ENCODE measurements around the gene PBX3.

DNA sequence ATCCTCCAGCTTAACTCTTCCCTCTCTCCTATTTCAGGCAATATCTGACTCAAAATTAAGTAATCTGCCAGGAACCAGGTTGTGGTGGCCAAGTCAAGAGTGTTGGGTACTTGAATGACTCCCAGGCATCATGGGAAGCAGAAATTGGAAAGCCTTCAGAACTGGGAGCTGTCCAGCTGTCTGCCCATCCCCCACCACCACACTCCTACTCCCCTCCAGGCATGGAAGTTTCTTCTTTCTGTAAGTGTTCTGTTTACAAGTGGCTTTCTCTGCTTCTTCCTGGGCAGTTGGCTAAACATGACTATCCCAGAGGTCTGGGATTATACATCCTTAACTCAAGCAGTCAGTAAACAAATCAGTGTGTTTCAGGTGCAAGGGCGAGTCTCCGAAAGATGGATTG, 14.6 kb upstream of the PBX3 start:
- TF ChIP-seq GABPA (IDR thresholded peaks at IDR 0.05 in 1 of 2, conservative IDR thresholded peaks at IDR 0.05 in 1 of 2) (no peak), YY1 (IDR thresholded peaks at IDR 0.05) (no peak), RAD21 (IDR thresholded peaks at IDR 0.05) (no peak), JUND (IDR thresholded peaks at IDR 0.05) (no peak)
- TF ChIP-seq, protein P1, sequence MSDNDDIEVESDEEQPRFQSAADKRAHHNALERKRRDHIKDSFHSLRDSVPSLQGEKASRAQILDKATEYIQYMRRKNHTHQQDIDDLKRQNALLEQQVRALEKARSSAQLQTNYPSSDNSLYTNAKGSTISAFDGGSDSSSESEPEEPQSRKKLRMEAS (IDR thresholded peaks at IDR 0.05): no peak
- TF ChIP-seq, protein P2, sequence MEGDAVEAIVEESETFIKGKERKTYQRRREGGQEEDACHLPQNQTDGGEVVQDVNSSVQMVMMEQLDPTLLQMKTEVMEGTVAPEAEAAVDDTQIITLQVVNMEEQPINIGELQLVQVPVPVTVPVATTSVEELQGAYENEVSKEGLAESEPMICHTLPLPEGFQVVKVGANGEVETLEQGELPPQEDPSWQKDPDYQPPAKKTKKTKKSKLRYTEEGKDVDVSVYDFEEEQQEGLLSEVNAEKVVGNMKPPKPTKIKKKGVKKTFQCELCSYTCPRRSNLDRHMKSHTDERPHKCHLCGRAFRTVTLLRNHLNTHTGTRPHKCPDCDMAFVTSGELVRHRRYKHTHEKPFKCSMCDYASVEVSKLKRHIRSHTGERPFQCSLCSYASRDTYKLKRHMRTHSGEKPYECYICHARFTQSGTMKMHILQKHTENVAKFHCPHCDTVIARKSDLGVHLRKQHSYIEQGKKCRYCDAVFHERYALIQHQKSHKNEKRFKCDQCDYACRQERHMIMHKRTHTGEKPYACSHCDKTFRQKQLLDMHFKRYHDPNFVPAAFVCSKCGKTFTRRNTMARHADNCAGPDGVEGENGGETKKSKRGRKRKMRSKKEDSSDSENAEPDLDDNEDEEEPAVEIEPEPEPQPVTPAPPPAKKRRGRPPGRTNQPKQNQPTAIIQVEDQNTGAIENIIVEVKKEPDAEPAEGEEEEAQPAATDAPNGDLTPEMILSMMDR (IDR thresholded peaks at IDR 0.05; ENCODE audit: low read depth, low read length, missing input control): no peak
- TF ChIP-seq, protein P3, sequence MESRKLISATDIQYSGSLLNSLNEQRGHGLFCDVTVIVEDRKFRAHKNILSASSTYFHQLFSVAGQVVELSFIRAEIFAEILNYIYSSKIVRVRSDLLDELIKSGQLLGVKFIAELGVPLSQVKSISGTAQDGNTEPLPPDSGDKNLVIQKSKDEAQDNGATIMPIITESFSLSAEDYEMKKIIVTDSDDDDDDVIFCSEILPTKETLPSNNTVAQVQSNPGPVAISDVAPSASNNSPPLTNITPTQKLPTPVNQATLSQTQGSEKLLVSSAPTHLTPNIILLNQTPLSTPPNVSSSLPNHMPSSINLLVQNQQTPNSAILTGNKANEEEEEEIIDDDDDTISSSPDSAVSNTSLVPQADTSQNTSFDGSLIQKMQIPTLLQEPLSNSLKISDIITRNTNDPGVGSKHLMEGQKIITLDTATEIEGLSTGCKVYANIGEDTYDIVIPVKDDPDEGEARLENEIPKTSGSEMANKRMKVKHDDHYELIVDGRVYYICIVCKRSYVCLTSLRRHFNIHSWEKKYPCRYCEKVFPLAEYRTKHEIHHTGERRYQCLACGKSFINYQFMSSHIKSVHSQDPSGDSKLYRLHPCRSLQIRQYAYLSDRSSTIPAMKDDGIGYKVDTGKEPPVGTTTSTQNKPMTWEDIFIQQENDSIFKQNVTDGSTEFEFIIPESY (IDR thresholded peaks at IDR 0.05): no peak
